HG02852 (cell line): ENCODE measurements around the gene PRCC.
A peak's percentile ranks its signal among the peaks of the same experiment; 100 is the strongest.

Source experiments
- ATAC-seq: cut with Tn5 transposase; IDR thresholded peaks from one replicate; pipeline ENCODE4 v1.9.1; 2021; ENCODE audit warnings: mild to moderate bottlenecking, moderate library complexity; ENCODE audit not compliant: unreplicated experiment

Gene PRCC

DNA sequence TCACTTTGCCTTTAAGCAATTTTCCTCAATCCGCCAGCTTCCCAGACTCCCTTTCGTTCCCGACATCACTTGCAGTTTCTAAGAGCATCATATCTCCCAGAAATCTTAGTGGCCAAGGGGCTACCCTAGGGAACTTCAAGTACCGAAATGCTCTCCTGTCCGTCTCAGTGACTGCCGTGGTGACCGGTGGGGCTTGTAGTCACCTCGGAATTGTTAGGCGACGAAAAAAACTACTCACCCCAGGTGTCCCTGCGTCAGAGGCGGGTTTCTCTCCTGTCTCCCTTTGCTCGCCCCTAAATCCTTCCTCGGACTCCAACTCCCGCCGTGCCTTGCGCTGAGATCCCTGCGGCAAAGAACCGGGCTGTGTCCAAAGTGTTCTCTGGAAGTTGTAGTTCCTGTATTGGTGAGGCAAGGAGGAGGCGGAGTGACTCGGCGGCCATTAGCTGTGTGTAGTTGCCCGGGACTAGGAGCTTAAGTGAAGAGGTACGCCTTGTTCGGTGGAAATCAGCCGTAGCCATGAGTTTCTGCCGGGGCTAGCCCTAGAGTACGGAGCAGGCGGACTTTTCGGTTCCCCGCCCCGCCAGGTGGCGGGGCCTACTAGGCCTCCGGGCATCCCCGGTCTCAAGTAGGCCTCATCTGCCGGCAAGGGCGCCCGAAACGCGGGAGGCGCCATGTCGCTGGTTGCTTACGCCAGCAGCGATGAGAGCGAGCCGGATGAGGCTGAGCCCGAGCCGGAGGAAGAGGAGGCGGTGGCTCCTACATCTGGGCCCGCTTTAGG, at the start of gene PRCC:
TSS of gene PRCC (plus strand) at position 435 of the 778 bp plus-strand sequence. CDS start at position 672, 237 bp downstream.
- peak; percentile 94 for ATAC-seq

DNA sequence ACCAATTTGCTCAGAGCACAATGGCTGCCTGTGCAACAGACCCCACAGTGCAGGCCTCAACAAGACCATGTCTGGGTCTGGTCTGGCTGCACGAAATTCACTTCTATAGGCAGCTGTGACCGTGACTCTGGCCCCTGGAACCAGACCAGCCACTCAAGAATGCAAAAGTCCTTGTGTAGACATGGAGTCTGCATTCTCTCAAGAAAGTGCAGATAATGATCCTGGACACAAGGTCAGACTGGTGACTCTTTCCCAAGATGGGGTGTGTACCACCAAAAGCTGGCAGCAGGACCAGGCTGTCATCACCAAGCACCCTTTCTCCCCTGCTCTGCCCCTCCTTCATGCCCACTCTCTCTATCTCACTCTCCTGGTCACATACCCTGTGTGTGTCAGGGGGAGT, 46.2 kb upstream of the PRCC start:
- ATAC-seq, result no peak

- peak; percentile 50 for ATAC-seq
Measured at GRCh38 chr1:156721535-156721934, 45.8 kb upstream of the PRCC start.

GRCh38 chr1:156725683-156726280, 41.6 kb upstream of the PRCC start:
- peak; percentile 28 for ATAC-seq

DNA sequence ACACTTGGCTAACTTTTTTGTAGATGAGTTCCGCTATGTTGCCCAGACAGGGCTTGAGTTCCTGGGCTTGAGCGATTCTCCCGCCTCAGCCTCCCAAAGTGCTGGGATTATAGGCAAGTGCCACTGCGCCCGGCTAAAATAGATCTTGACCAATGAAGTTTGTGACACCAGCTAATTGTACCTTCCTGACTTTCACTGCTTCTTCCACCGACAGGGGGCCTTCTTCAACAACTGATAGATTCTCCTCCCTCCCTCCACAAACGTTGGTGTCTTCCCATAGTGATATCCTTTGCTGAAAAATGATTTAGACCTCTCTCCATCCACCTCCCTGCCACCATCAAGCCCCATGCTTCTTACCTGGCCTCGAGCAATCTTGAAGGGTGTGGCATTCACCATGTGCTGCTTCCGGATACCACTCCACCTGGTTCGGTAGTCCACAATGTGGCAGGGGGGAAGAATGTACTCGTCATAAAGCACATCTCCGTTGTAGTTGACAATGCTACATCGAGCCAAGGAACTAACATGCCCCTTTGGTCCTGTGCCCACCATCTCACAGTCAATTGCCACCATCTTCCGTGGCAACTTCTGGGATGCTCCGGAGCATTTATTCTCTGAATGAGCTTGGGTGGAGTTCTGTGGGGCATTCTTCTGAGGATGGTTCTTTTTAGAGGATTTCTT, 40.6 kb upstream of the PRCC start:
- ATAC-seq, result no peak

- ATAC-seq, result no peak
Measured at GRCh38 chr1:156727492-156727891, 39.8 kb upstream of the PRCC start.

GRCh38 chr1:156727926-156728598, 39.3 kb upstream of the PRCC start, which contains the start of gene METTL25B:
Gene METTL25B, plus strand, starts transcription at chr1:156728469. Its CDS starts 636 bp downstream, at chr1:156729105.
- peak; percentile 58 for ATAC-seq

GRCh38 chr1:156728599-156729462, 38.5 kb upstream of the PRCC start, which contains the start of gene ISG20L2:
Gene ISG20L2, minus strand, starts transcription at chr1:156728766. Its CDS starts 1,114 bp downstream, at chr1:156727652.
- ATAC-seq, result peak; percentile 89

DNA sequence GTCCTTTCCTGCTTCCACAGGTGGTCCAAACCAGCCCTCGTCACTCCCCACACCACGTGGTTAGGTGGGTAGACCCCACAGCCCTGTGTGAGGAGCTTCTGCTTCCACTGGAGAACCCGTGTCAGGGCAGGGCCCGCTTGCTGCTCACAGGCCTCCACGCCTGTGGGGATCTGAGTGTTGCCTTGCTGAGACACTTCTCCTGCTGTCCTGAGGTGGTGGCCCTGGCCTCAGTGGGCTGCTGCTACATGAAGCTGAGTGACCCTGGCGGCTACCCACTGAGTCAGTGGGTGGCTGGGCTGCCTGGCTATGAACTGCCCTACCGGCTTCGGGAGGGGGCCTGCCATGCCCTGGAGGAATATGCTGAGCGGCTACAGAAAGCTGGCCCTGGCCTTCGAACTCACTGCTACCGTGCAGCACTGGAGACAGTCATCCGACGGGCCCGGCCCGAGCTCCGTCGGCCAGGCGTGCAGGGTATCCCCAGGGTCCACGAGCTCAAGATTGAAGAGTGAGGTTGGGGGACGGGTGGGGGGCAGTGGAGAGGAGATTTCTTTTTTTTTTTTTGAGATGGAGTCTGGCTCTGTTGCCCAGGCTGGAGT, 33.2 kb upstream of the PRCC start:
- no peak for ATAC-seq

DNA sequence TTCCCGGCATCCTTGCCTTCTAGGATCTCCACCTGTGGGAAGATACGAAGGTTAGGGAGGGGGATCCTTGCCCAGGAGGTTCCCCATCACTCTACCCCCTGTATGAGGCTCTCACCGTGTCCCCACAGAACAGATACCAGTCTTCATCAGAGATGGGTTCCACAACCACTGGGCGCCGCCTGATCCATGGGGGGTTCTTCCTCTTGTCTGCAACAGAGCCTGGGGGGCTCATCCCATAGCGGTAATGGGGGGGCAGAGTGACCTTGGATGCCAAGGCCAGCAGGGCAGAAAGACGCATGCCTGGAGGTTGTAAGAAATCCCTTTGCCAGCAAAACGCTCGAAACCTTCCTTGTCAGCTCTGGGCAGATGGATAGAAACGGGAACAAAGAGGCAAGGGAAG, 28.9 kb upstream of the PRCC start:
- ATAC-seq, result no peak

DNA sequence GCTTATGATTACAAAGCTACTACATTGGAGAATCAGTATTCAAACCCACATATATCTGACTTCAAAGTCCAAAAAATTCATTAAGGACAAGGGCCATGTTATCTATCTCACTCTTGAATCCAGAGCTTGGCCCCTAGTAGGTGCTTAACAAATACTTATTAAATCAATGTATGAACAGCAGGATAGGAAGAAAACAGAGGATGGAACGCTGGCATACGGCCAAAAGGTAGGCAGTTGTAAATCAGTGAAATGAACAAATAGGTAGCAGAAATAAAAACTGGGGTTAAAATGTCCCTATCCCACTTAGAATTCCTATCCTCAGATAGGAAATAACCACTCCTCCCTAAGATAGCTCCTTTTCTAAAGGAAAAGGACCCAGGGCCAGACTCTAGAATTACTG, 28.4 kb upstream of the PRCC start:
- ATAC-seq, result no peak

DNA sequence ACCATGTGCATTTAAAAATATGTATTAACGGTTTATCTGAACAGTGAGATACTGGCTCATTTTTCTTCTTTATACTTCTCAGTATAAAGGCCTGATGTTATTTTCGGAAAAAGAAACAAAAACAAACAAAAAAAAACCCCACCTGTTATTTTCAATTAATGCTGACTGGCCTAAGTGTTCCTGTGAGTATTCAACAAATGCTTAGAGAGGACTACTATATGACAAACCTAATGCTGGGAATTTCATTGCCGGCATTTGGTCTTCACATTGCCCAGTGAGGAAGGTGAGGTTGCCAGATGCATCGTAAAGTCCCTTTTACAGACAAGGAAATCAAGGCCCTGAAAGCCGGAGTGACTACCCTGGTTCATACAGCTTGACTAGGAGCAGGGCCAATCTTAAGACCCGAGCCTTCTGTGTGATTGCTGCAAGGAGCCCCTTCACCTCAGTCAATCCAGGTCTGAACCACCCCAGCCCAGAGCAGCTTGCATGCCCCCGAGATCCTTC, 27.0 kb upstream of the PRCC start:
- ATAC-seq, result no peak

DNA sequence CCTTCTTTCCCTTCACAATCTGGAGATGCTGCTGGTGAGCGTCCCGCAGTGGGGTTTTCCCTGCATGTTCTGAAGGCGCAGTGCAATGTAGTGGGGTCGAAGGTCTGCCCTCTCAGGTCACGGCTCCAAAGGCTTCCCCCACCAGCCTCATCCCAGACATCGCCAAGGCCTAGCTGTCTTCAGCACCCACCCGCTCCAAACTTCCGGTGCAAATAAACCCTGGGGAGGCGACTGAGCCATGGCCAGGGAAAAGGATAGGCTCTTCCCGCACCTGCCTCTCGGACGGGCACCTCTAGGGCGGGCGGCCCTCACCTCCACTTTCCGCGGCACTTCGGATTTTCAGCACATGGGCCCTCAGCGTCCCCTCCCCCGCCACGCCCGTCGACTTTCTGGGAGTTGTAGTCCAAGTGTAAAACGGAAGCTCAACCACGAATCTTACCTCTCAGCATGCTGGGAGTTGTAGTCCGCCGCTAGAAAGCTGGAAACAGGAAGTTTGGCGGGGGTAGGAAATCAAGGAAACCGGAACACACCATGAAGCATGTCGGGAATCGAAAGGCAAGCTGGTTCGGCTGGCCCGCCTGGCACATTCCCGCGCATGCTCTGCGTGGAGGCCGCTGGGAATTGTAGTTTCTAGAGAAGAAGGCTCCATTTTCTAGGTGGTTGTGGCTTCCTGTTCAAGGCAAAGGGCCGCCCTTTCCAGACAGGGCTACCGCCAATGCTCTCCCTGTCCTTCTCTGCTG, 26.4 kb upstream of the PRCC start, which contains the start of gene MRPL24:
TSS of gene MRPL24 (minus strand) at position 348 of the 740 bp plus-strand sequence. CDS start 2,384 bp downstream, outside the sequence.
- peak; percentile 81 for ATAC-seq

DNA sequence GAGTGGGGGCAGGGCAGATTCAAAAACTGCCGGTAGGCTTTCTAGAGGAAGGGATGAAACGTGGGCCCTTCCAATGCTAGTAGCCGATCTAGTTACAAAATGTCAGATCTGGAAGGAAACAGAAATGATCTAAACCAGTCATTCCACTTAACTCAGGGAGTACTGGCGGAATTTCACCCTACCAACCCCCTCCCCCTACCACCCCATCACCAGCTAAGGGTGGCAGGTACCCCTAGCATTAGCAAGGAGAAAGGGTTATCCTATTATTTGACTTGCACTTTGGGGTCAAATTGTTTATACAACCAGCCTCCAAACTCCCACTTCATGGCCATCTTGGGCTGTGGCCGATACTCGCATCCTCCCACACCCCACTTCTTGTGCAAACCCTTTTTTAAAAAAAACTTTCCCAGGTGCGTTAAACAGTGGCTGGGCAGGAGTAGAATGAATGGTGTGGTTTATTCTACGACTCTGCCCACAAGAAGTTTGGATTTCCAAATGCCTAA, 25.8 kb upstream of the PRCC start:
- no peak for ATAC-seq

DNA sequence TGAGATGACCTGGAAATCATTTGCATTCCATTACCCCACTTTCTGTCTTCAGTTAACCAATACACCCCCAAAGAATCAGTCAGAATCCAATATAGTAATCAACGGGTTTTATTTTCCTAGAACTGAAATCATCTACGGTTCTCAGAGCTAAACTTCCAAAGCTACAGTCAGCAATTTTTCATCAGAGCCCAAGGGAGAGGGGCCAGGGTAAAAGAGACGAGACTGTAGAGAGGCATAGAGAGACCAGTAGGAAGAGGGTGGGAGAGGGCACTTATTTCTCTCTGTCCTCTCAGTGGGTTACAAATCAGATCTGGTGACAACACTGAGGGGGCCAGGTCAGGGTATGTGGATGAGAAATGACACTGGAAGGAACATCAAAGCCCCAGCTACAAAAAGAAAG, 25.3 kb upstream of the PRCC start:
- no peak for ATAC-seq

DNA sequence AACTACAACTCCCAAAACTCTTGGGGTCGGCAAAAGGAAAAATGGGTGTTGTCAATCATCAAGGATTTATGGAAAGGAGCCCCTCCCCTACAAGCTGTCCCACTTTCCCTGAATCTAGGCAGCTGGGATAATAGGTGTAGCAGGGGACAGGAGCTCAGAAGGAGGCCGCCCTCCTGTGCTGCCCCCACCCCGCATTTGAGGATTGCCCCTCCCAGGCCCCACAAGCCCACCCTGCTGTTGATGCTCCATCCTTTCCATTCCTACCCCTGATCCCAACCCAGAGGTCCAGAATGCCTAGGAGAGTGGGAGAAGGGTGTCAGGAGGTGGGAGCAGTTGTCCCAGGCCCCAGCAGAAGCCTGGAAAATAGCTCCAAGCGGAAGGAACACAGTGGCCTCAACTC, 24.5 kb upstream of the PRCC start:
- ATAC-seq, result no peak

- ATAC-seq, result no peak
Measured at GRCh38 chr1:156743367-156744302, 23.7 kb upstream of the PRCC start.
